HepG2 (cell line): Measurements from ENCODE around the gene TEKTIP1. TPM values are rescaled to one million over a fixed set of nuclear protein-coding genes. Genes with fewer than 3 reads are reported as not detected.

Experiments used
- BCL6 ChIP-seq: IDR thresholded peaks from 2 replicates; pipeline ENCODE4 v1.6.1; 2016; ENCODE audit warnings: missing genetic modification reagents, missing compliant biosample characterization
- BRF2 ChIP-seq: sonication (generic); formaldehyde crosslinking; IDR thresholded peaks from 2 replicates; pipeline ENCODE4 v1.8.1; 2022; ENCODE audit warnings: mild to moderate bottlenecking, missing genetic modification reagents
- FOXK1 ChIP-seq: sonication (generic); formaldehyde crosslinking; IDR thresholded peaks from 2 replicates; pipeline ENCODE4 v1.4.0; 2020; ENCODE audit warnings: low read depth, missing genetic modification reagents, borderline replicate concordance
- GLI4 ChIP-seq: sonication (generic); formaldehyde crosslinking; IDR thresholded peaks from 2 replicates; pipeline ENCODE4 v1.5.1; 2020; ENCODE audit warnings: missing genetic modification reagents, mild to moderate bottlenecking, moderate library complexity, borderline replicate concordance
- HMGXB4 ChIP-seq, 2 experiments: sonication (generic) in 1 of 2; formaldehyde crosslinking in 1 of 2; IDR thresholded peaks; 2 replicates each; pipeline versions ENCODE4 v1.4.0 to v1.6.1; 2018 to 2020; ENCODE audit warnings: missing genetic modification reagents in 2 of 2, borderline replicate concordance in 1 of 2, low read depth in 1 of 2, mild to moderate bottlenecking in 1 of 2, missing biosample characterization in 1 of 2
- NBN ChIP-seq: fragments of 450-650 bp; conservative IDR thresholded peaks from 2 replicates; pipeline ENCODE4 v1.6.1; 2017
- POLR2AphosphoS5 ChIP-seq: IDR thresholded peaks from 2 replicates; pipeline ENCODE4 v1.6.1; 2012; ENCODE audit warnings: low read depth, low read length
- PRPF4 ChIP-seq: fragments of 200-400 bp; formaldehyde crosslinking; IDR thresholded peaks from 2 replicates; pipeline ENCODE4 v1.6.1; 2016; ENCODE audit warnings: low read length, low read depth; ENCODE audit not compliant: poor library complexity, severe bottlenecking
- REPIN1 ChIP-seq: sonication (generic); formaldehyde crosslinking; IDR thresholded peaks from 2 replicates; pipeline ENCODE4 v1.8.0; 2022; ENCODE audit warnings: missing genetic modification reagents, low read depth, mild to moderate bottlenecking, borderline replicate concordance
- SNAI1 ChIP-seq: sonication (generic); formaldehyde crosslinking; IDR thresholded peaks from 2 replicates; pipeline ENCODE4 v1.5.0; 2020; ENCODE audit warnings: mild to moderate bottlenecking, missing genetic modification reagents, borderline replicate concordance
- SP2 ChIP-seq: sonication (generic); formaldehyde crosslinking; IDR thresholded peaks from 2 replicates; pipeline ENCODE4 v1.5.1; 2020; ENCODE audit warnings: mild to moderate bottlenecking, missing genetic modification reagents
- TSC22D2 ChIP-seq: sonication (generic); formaldehyde crosslinking; IDR thresholded peaks from 2 replicates; pipeline ENCODE4 v1.5.1; 2020; ENCODE audit warnings: missing genetic modification reagents, mild to moderate bottlenecking, borderline replicate concordance
- ZNF329 ChIP-seq: sonication (generic); formaldehyde crosslinking; IDR thresholded peaks from 2 replicates; pipeline ENCODE4 v1.9.0; 2021; ENCODE audit warnings: low read depth, mild to moderate bottlenecking, missing genetic modification reagents
- ZNF484 ChIP-seq: sonication (generic); formaldehyde crosslinking; IDR thresholded peaks from 2 replicates; pipeline ENCODE4 v1.5.1; 2020; ENCODE audit warnings: mild to moderate bottlenecking, low read depth, missing genetic modification reagents, borderline replicate concordance
- ZNF503 ChIP-seq: sonication (generic); formaldehyde crosslinking; IDR thresholded peaks from 2 replicates; pipeline ENCODE4 v1.4.0; 2020; ENCODE audit warnings: missing genetic modification reagents
- ZNF549 ChIP-seq: sonication (generic); formaldehyde crosslinking; IDR thresholded peaks from 2 replicates; pipeline ENCODE4 v1.5.0; 2020; ENCODE audit warnings: missing genetic modification reagents
- polyA plus RNA-seq, 8 experiments: library from polyadenylated mRNA; depleted of rRNA in 3 of 8; stranded (reverse) in 7 of 8; unstranded in 1 of 8; fragments of >200 nt; fragmentation: Illumina TruSeq in 4 of 8; extraction: Trizol in 4 of 8; gene quantifications; 2 replicates each; pipeline versions ENCODE4 v1.2.1 to v1.2.3, GENCODE V29; 2011 to 2016; ENCODE audit warnings: low read depth in 4 of 8, missing spikeins in 1 of 8, mixed read lengths in 1 of 8; ENCODE audit not compliant: insufficient read depth in 1 of 8
- total RNA-seq, 5 experiments: library from RNA; depleted of rRNA; stranded (reverse); fragments of >200 nt; fragmentation: Illumina TruSeq; extraction: Trizol; gene quantifications; 2 replicates each; pipeline ENCODE4 v1.2.3, GENCODE V29; 2016; ENCODE audit warnings: low read depth in 1 of 5
- TF ChIP-seq, protein P1 (sequence below): IDR thresholded peaks from 2 replicates; pipeline ENCODE4 v1.6.1; 2016; ENCODE audit warnings: missing compliant biosample characterization, missing genetic modification reagents, borderline replicate concordance
- TF ChIP-seq, protein P2 (sequence below): sonication (generic); formaldehyde crosslinking; IDR thresholded peaks from 2 replicates; pipeline ENCODE4 v1.5.1; 2020; ENCODE audit warnings: missing genetic modification reagents, mild to moderate bottlenecking, borderline replicate concordance

The TEKTIP1 gene
- total and polyA plus RNA-seq, 2 of the 13 experiments (the other 11 are each of a cell fraction or from before 2014, with no cell fraction given), result not detected

GRCh38 chr19:3505598-3506383, 33.2 kb upstream of the TEKTIP1 start, which contains the start of gene FZR1 (continued):
- TF ChIP-seq ZNF503 (CRISPR knock-in tag) (peak; percentile 23; the same call in 1 of the 2 replicates), PRPF4 (no peak), ZNF329 (CRISPR knock-in tag) (no peak), REPIN1 (peak; percentile 47; the same call in 1 of the 2 replicates), BRF2 (CRISPR knock-in tag) (no peak), BCL6 (CRISPR knock-in tag) (peak; percentile 45), ZNF549 (CRISPR knock-in tag) (no peak), FOXK1 (peak; percentile 89), TSC22D2 (no peak), ZNF484 (CRISPR knock-in tag) (no peak), HMGXB4 (CRISPR knock-in tag; IDR thresholded peaks at IDR 0.05; ENCODE audit: borderline replicate concordance in 1 of 2, low read depth in 1 of 2) (peak; percentile 35 to 54; a peak in 1 of 4 replicates), SP2 (CRISPR knock-in tag) (peak; percentile 28; the same call in 1 of the 2 replicates), SNAI1 (CRISPR knock-in tag) (no peak), POLR2AphosphoS5 (peak; percentile 41), NBN (no peak), GLI4 (CRISPR knock-in tag) (no peak)
- TF ChIP-seq, protein P1, sequence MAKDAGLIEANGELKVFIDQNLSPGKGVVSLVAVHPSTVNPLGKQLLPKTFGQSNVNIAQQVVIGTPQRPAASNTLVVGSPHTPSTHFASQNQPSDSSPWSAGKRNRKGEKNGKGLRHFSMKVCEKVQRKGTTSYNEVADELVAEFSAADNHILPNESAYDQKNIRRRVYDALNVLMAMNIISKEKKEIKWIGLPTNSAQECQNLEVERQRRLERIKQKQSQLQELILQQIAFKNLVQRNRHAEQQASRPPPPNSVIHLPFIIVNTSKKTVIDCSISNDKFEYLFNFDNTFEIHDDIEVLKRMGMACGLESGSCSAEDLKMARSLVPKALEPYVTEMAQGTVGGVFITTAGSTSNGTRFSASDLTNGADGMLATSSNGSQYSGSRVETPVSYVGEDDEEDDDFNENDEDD (CRISPR knock-in tag), result peak; percentile 88
- TF ChIP-seq, protein P2, sequence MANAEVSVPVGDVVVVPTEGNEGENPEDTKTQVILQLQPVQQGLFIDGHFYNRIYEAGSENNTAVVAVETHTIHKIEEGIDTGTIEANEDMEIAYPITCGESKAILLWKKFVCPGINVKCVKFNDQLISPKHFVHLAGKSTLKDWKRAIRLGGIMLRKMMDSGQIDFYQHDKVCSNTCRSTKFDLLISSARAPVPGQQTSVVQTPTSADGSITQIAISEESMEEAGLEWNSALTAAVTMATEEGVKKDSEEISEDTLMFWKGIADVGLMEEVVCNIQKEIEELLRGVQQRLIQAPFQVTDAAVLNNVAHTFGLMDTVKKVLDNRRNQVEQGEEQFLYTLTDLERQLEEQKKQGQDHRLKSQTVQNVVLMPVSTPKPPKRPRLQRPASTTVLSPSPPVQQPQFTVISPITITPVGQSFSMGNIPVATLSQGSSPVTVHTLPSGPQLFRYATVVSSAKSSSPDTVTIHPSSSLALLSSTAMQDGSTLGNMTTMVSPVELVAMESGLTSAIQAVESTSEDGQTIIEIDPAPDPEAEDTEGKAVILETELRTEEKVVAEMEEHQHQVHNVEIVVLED (CRISPR knock-in tag), result peak; percentile 90
